ENCODE data around the gene PIWIL4.

The PIWIL4 gene

GRCh38 chr11:94595076-94595475 is 27.9 kb downstream of the PIWIL4 start:
- no peaks in the 10 kb centered on the region for H3K27me3 ChIP-seq (ENCODE audit: insufficient read depth, low read length, poor library complexity, severe bottlenecking)
- H4K20me1 ChIP-seq (ENCODE audit: insufficient read depth, low read length, poor library complexity, severe bottlenecking): no peaks in the 10 kb centered on the region
- no peaks in the 10 kb centered on the region for H3K36me3 ChIP-seq (ENCODE audit: insufficient read depth, low read length)
- no peak overlapping the region for H2AFZ ChIP-seq (ENCODE audit: low read length)
- TF ChIP-seq CTCF (conservative IDR thresholded peaks at IDR 0.05; ENCODE audit: low read length) (no peak), EZH2phosphoT487 (IDR thresholded peaks at IDR 0.05; ENCODE audit: borderline replicate concordance) (no peak)
- H3K4me3 ChIP-seq (ENCODE audit: low read length, poor library complexity, severe bottlenecking): no peak overlapping the region
- no peaks in the 10 kb centered on the region for H3K4me1 ChIP-seq (ENCODE audit: insufficient read depth, low read length, poor library complexity, severe bottlenecking)
- no peak overlapping the region for H3K4me2 ChIP-seq (ENCODE audit: low read depth, low read length, poor library complexity, severe bottlenecking)
- H3F3A ChIP-seq (ENCODE audit: low read depth): no peaks in the 10 kb centered on the region
- H3K79me2 ChIP-seq (ENCODE audit: insufficient read depth, low read length): no peaks in the 10 kb centered on the region
- no peaks in the 10 kb centered on the region for H3K9me3 ChIP-seq (ENCODE audit: insufficient read depth, low read depth, low read length)
- no peaks in the 10 kb centered on the region for H3K9me2 ChIP-seq (replicated peaks; ENCODE audit: low read depth, low read length)
- no peak overlapping the region for H3K9ac ChIP-seq (ENCODE audit: low read depth, low read length, poor library complexity, severe bottlenecking)

GRCh38 chr11:94597896-94598295 is 30.7 kb downstream of the PIWIL4 start:
- TF ChIP-seq CTCF (conservative IDR thresholded peaks at IDR 0.05; ENCODE audit: low read length): 0 out of 2 replicates have a peak, but pooled peaks have one; percentile 23
- no peak for TF ChIP-seq EZH2phosphoT487 (IDR thresholded peaks at IDR 0.05; ENCODE audit: borderline replicate concordance)
- H2AFZ ChIP-seq (ENCODE audit: low read length): no peak overlapping the region
- H3K9me2 ChIP-seq (replicated peaks; ENCODE audit: low read depth, low read length): no peaks in the 10 kb centered on the region
- H3K27me3 ChIP-seq (ENCODE audit: insufficient read depth, low read length, poor library complexity, severe bottlenecking): no peaks in the 10 kb centered on the region
- no peak overlapping the region for H3K4me2 ChIP-seq (ENCODE audit: low read depth, low read length, poor library complexity, severe bottlenecking)
- H3F3A ChIP-seq (ENCODE audit: low read depth): no peaks in the 10 kb centered on the region
- no peaks in the 10 kb centered on the region for H3K9me3 ChIP-seq (ENCODE audit: insufficient read depth, low read depth, low read length)
- H3K79me2 ChIP-seq (ENCODE audit: insufficient read depth, low read length): no peaks in the 10 kb centered on the region
- no peaks in the 10 kb centered on the region for H3K4me1 ChIP-seq (ENCODE audit: insufficient read depth, low read length, poor library complexity, severe bottlenecking)
- H3K4me3 ChIP-seq (ENCODE audit: low read length, poor library complexity, severe bottlenecking): no peak overlapping the region
- H3K9ac ChIP-seq (ENCODE audit: low read depth, low read length, poor library complexity, severe bottlenecking): no peak overlapping the region
- no peaks in the 10 kb centered on the region for H3K36me3 ChIP-seq (ENCODE audit: insufficient read depth, low read length)
- H4K20me1 ChIP-seq (ENCODE audit: insufficient read depth, low read length, poor library complexity, severe bottlenecking): no peaks in the 10 kb centered on the region

GRCh38 chr11:94599510-94599909 is 32.3 kb downstream of the PIWIL4 start:
- Histone ChIP-seq H3F3A (ENCODE audit: low read depth) (no peaks in the 10 kb centered on the region), H3K4me2 (ENCODE audit: low read depth, low read length, poor library complexity, severe bottlenecking) (no peak overlapping the region), H3K36me3 (ENCODE audit: insufficient read depth, low read length) (no peaks in the 10 kb centered on the region), H3K27me3 (ENCODE audit: insufficient read depth, low read length, poor library complexity, severe bottlenecking) (no peaks in the 10 kb centered on the region), H3K9ac (ENCODE audit: low read depth, low read length, poor library complexity, severe bottlenecking) (no peak overlapping the region), H2AFZ (ENCODE audit: low read length) (no peak overlapping the region), H4K20me1 (ENCODE audit: insufficient read depth, low read length, poor library complexity, severe bottlenecking) (no peaks in the 10 kb centered on the region), H3K4me3 (ENCODE audit: low read length, poor library complexity, severe bottlenecking) (no peak overlapping the region), H3K9me3 (ENCODE audit: insufficient read depth, low read depth, low read length) (no peaks in the 10 kb centered on the region), H3K79me2 (ENCODE audit: insufficient read depth, low read length) (no peaks in the 10 kb centered on the region), H3K9me2 (replicated peaks; ENCODE audit: low read depth, low read length) (no peaks in the 10 kb centered on the region), H3K4me1 (ENCODE audit: insufficient read depth, low read length, poor library complexity, severe bottlenecking) (no peaks in the 10 kb centered on the region)
- TF ChIP-seq CTCF (conservative IDR thresholded peaks at IDR 0.05; ENCODE audit: low read length): no peak
- no peak for TF ChIP-seq EZH2phosphoT487 (IDR thresholded peaks at IDR 0.05; ENCODE audit: borderline replicate concordance)
